ENCODE measurements around the gene CREB5. TPM values are rescaled to one million over a fixed set of nuclear protein-coding genes. Genes with fewer than 3 reads are reported as not detected.

The CREB5 gene
- total and polyA plus RNA-seq, 11 donors = 7.6 to 38.7 (median 15.2) TPM

- no peak for TF ChIP-seq POLR2A (IDR thresholded peaks at IDR 0.05)
- TF ChIP-seq CTCF (IDR thresholded peaks at IDR 0.05) = no peak
- ATAC-seq (no peak), DNase-seq (no peak)
- Histone ChIP-seq H3K27ac (no peak overlapping the region), H3K4me3 (no peak overlapping the region), H3K4me1 (peaks cover 0 to 2% (median 0%) of the 10 kb centered on the region in 12 donors), H3K36me3 (no peaks in the 10 kb centered on the region), H3K9me3 (no peaks in the 10 kb centered on the region), H3K27me3 (no peaks in the 10 kb centered on the region)
- intact Hi-C loops (cut with DNase I) = no loop called here
Observed at GRCh38 chr7:28835800-28836199, 423.5 kb downstream of the CREB5 start.

GRCh38 chr7:28836716-28837115 is 424.4 kb downstream of the CREB5 start:
- WGBS, 4 donors = 73 to 85% (median 84%) methylated on average over 3 of the region's 3 CpGs
- Histone ChIP-seq H3K27me3 (no peaks in the 10 kb centered on the region), H3K4me1 (peaks cover 0 to 2% (median 0%) of the 10 kb centered on the region in 12 donors), H3K27ac (no peak overlapping the region), H3K36me3 (no peaks in the 10 kb centered on the region), H3K4me3 (no peak overlapping the region), H3K9me3 (no peaks in the 10 kb centered on the region)
- intact Hi-C loops (cut with DNase I) = no loop called here
- TF ChIP-seq POLR2A (IDR thresholded peaks at IDR 0.05) (no peak), CTCF (IDR thresholded peaks at IDR 0.05) (no peak)
- DNase-seq = no peak
- no peak for ATAC-seq

- Histone ChIP-seq H3K4me1 (peaks cover 0 to 5% (median 0%) of the 10 kb centered on the region in 12 donors), H3K27me3 (no peaks in the 10 kb centered on the region), H3K27ac (no peak overlapping the region), H3K36me3 (no peaks in the 10 kb centered on the region), H3K9me3 (no peaks in the 10 kb centered on the region), H3K4me3 (no peak overlapping the region)
- 94 to 100% (median 96%) methylated on average over 1 of the region's 1 CpG for WGBS, 4 donors
- TF ChIP-seq CTCF (IDR thresholded peaks at IDR 0.05) (no peak), POLR2A (IDR thresholded peaks at IDR 0.05) (no peak)
- ATAC-seq (no peak), DNase-seq (no peak)
- intact Hi-C loops (cut with DNase I) = no loop called here
Observed at GRCh38 chr7:28837216-28837615, 424.9 kb downstream of the CREB5 start.

GRCh38 chr7:28840592-28840995 is 428.3 kb downstream of the CREB5 start:
- Histone ChIP-seq H3K27me3 (no peaks in the 10 kb centered on the region), H3K9me3 (no peaks in the 10 kb centered on the region), H3K4me1 (peaks cover 0 to 13% (median 0%) of the 10 kb centered on the region in 12 donors), H3K27ac (no peak overlapping the region), H3K4me3 (no peak overlapping the region), H3K36me3 (no peaks in the 10 kb centered on the region)
- WGBS, 4 donors = 82 to 88% (median 86%) methylated on average over 3 of the region's 3 CpGs
- ATAC-seq (no peak), DNase-seq (no peak)
- intact Hi-C loops (cut with DNase I) = loop anchor here in 2 of 10 donors (5.0 to 10.0 kb wide), 3 partner anchors 206 to 316 kb away; no protein-coding TSS in a partner anchor
- TF ChIP-seq POLR2A (IDR thresholded peaks at IDR 0.05) (no peak), CTCF (IDR thresholded peaks at IDR 0.05) (peak in 10 of 12 donors; percentile 24 to 49 (median 32))
